Measurements from ENCODE around the gene KIF11.

The KIF11 gene

DNA sequence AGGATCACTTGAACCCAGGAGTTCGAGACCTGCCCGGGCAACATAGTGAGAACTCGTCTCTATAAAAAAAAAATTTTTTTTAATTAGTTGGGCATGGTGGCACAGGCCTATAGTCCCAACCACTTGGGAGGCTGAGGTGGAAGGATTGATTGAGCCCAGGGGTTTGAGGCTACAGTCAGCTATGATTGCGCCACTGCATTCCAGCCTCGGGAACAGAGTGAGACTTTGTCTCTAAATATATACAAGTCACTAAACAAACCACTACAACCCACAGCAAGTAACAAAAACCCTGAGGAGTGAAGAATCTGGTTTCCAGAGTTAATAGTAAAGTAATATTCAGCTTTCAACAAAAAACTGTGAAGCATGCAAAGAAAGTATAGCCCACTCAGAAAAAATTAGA, 64.1 kb downstream of the KIF11 start:
- Histone ChIP-seq H2AK5ac (ENCODE audit: low read length) (no peak overlapping the region), H3K4me1 (ENCODE audit: control insufficient read depth in 1 of 2, insufficient read depth in 2 of 2, low read length in 2 of 2) (no peaks in the 10 kb centered on the region), H4K8ac (ENCODE audit: low read depth, low read length) (no peak overlapping the region), H3K27me3 (ENCODE audit: insufficient read depth, low read length) (no peaks in the 10 kb centered on the region), H3K4ac (ENCODE audit: low read depth, low read length) (no peak overlapping the region), H2AFZ (ENCODE audit: insufficient read depth, low read length, poor library complexity) (no peak overlapping the region), H3K14ac (ENCODE audit: low read length) (no peak overlapping the region), H3K79me2 (ENCODE audit: control insufficient read depth, insufficient read depth, low read length, poor library complexity) (no peaks in the 10 kb centered on the region), H3K9me3 (ENCODE audit: insufficient read depth, low read depth, low read length) (no peaks in the 10 kb centered on the region), H4K91ac (ENCODE audit: low read depth, low read length) (no peak overlapping the region), H3K18ac (ENCODE audit: low read length) (no peak overlapping the region), H2BK120ac (ENCODE audit: insufficient read depth, low read length, poor library complexity) (no peak overlapping the region), H3K9ac (ENCODE audit: low read length) (no peak overlapping the region), H4K12ac (ENCODE audit: low read depth, low read length) (no peak overlapping the region), H3K23ac (ENCODE audit: low read length) (no peak overlapping the region), H2BK5ac (ENCODE audit: low read depth, low read length, poor library complexity) (no peak overlapping the region), H3K4me2 (ENCODE audit: low read length) (no peak overlapping the region), H3K79me1 (ENCODE audit: low read length) (no peaks in the 10 kb centered on the region), H3K27ac (ENCODE audit: low read depth, low read length) (no peak overlapping the region), H3K36me3 (ENCODE audit: control insufficient read depth in 1 of 2, insufficient read depth in 2 of 2, low read length in 2 of 2) (peaks cover 2 to 6% of the 10 kb centered on the region in 2 experiments), H2BK12ac (ENCODE audit: low read length) (no peak overlapping the region), H3K4me3 (ENCODE audit: low read depth, low read length) (no peak overlapping the region)
- DNase-seq: peak in 1 of 2 donors; percentile 10
- no CpG with 5 or more reads among the region's 5 CpGs for WGBS (ENCODE audit: extremely low coverage, insufficient coverage, insufficient read length)

DNA sequence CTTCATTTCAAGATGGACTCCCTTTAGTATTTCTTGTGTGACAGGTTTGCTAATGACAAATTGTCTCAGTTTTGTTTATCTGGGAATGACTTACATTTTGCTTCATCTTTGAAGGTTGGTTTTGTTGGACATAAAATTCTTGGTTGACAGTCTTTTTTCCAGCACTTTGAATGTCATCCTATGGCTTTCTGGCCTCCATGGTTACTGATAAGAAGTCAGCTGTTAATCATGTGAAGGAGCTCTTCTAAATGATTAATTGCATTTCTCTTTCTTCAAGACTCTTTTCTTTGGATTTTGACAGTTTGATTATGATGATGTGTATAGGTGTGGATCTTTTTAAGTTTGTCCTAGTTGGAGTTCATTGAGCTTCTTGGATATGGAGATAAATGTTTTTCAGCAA, 69.9 kb downstream of the KIF11 start:
- no peaks in the 10 kb centered on the region for H3K4me1 ChIP-seq (ENCODE audit: control insufficient read depth in 1 of 2, insufficient read depth in 2 of 2, low read length in 2 of 2)
- H3K27me3 ChIP-seq (ENCODE audit: insufficient read depth, low read length): no peaks in the 10 kb centered on the region
- H4K91ac ChIP-seq (ENCODE audit: low read depth, low read length): no peak overlapping the region
- no peak overlapping the region for H2BK12ac ChIP-seq (ENCODE audit: low read length)
- H3K4me3 ChIP-seq (ENCODE audit: low read depth, low read length): no peak overlapping the region
- no peak overlapping the region for H3K18ac ChIP-seq (ENCODE audit: low read length)
- no peak overlapping the region for H3K4ac ChIP-seq (ENCODE audit: low read depth, low read length)
- H2BK120ac ChIP-seq (ENCODE audit: insufficient read depth, low read length, poor library complexity): no peak overlapping the region
- H3K4me2 ChIP-seq (ENCODE audit: low read length): no peak overlapping the region
- H2AFZ ChIP-seq (ENCODE audit: insufficient read depth, low read length, poor library complexity): no peak overlapping the region
- no peak overlapping the region for H2BK5ac ChIP-seq (ENCODE audit: low read depth, low read length, poor library complexity)
- H4K12ac ChIP-seq (ENCODE audit: low read depth, low read length): no peak overlapping the region
- no peak overlapping the region for H3K14ac ChIP-seq (ENCODE audit: low read length)
- no peaks in the 10 kb centered on the region for H3K79me1 ChIP-seq (ENCODE audit: low read length)
- no peaks in the 10 kb centered on the region for H3K79me2 ChIP-seq (ENCODE audit: control insufficient read depth, insufficient read depth, low read length, poor library complexity)
- no peak overlapping the region for H3K23ac ChIP-seq (ENCODE audit: low read length)
- no peak overlapping the region for H3K9ac ChIP-seq (ENCODE audit: low read length)
- H3K9me3 ChIP-seq (ENCODE audit: insufficient read depth, low read depth, low read length): no peaks in the 10 kb centered on the region
- no peak for DNase-seq
- H3K36me3 ChIP-seq (ENCODE audit: control insufficient read depth in 1 of 2, insufficient read depth in 2 of 2, low read length in 2 of 2): no peaks in the 10 kb centered on the region
- H4K8ac ChIP-seq (ENCODE audit: low read depth, low read length): no peak overlapping the region
- H2AK5ac ChIP-seq (ENCODE audit: low read length): no peak overlapping the region
- no peak overlapping the region for H3K27ac ChIP-seq (ENCODE audit: low read depth, low read length)

DNA sequence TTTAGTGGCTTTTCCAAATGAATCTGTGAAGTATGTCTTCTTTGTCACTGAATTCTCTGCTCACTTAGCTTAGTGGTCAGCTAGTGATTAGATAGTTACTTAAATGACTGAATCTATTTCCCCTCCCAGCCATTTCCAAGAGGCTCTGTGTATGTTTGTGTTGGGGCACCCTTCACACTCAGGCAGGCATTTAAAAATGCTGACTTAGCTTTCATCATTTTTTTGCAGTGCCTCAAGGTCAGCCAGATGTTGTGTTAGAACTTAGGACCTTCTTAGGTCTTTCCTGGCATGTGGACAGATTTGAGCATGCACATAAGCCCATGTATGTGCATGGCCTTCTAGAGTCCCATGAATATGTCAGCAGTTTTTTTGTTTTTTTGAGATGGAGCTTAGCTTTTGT, 71.4 kb downstream of the KIF11 start:
- DNase-seq: no peak
- H3K4ac ChIP-seq (ENCODE audit: low read depth, low read length): no peak overlapping the region
- no peak overlapping the region for H2BK5ac ChIP-seq (ENCODE audit: low read depth, low read length, poor library complexity)
- H2AFZ ChIP-seq (ENCODE audit: insufficient read depth, low read length, poor library complexity): no peak overlapping the region
- H3K9me3 ChIP-seq (ENCODE audit: insufficient read depth, low read depth, low read length): no peaks in the 10 kb centered on the region
- no peak overlapping the region for H2BK12ac ChIP-seq (ENCODE audit: low read length)
- H3K4me1 ChIP-seq (ENCODE audit: control insufficient read depth in 1 of 2, insufficient read depth in 2 of 2, low read length in 2 of 2): no peaks in the 10 kb centered on the region
- no peak overlapping the region for H3K9ac ChIP-seq (ENCODE audit: low read length)
- no peak overlapping the region for H4K91ac ChIP-seq (ENCODE audit: low read depth, low read length)
- H3K79me1 ChIP-seq (ENCODE audit: low read length): no peaks in the 10 kb centered on the region
- no peak overlapping the region for H3K14ac ChIP-seq (ENCODE audit: low read length)
- no peak overlapping the region for H2BK120ac ChIP-seq (ENCODE audit: insufficient read depth, low read length, poor library complexity)
- H3K27ac ChIP-seq (ENCODE audit: low read depth, low read length): no peak overlapping the region
- no peak overlapping the region for H3K4me3 ChIP-seq (ENCODE audit: low read depth, low read length)
- H2AK5ac ChIP-seq (ENCODE audit: low read length): no peak overlapping the region
- H3K18ac ChIP-seq (ENCODE audit: low read length): no peak overlapping the region
- H3K4me2 ChIP-seq (ENCODE audit: low read length): no peak overlapping the region
- H3K23ac ChIP-seq (ENCODE audit: low read length): no peak overlapping the region
- no peak overlapping the region for H4K8ac ChIP-seq (ENCODE audit: low read depth, low read length)
- no peaks in the 10 kb centered on the region for H3K36me3 ChIP-seq (ENCODE audit: control insufficient read depth in 1 of 2, insufficient read depth in 2 of 2, low read length in 2 of 2)
- H4K12ac ChIP-seq (ENCODE audit: low read depth, low read length): no peak overlapping the region
- H3K27me3 ChIP-seq (ENCODE audit: insufficient read depth, low read length): no peaks in the 10 kb centered on the region
- H3K79me2 ChIP-seq (ENCODE audit: control insufficient read depth, insufficient read depth, low read length, poor library complexity): no peaks in the 10 kb centered on the region

DNA sequence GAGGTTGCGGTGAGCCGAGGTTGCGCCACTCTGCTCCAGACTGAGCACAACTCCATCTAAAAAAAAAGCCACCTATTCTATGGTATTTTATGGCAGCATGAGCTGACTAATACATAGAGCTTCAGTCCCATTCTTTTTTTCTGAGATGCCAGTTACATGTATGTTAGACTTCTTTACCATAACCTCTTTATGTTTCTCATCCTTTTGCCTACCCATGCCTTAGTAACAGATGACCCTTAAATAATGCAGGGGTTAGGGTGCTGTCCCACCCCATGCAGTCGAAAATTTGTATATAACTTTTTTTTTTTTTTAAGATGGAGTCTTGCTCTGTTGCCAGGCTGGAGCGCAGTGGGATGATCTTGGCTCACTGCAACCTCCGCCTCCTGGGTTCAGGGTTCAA, 74.1 kb downstream of the KIF11 start:
- no peaks in the 10 kb centered on the region for H3K36me3 ChIP-seq (ENCODE audit: control insufficient read depth in 1 of 2, insufficient read depth in 2 of 2, low read length in 2 of 2)
- H4K12ac ChIP-seq (ENCODE audit: low read depth, low read length): no peak overlapping the region
- no peaks in the 10 kb centered on the region for H3K9me3 ChIP-seq (ENCODE audit: insufficient read depth, low read depth, low read length)
- DNase-seq: no peak
- no peaks in the 10 kb centered on the region for H3K4me1 ChIP-seq (ENCODE audit: control insufficient read depth in 1 of 2, insufficient read depth in 2 of 2, low read length in 2 of 2)
- no peak overlapping the region for H3K27ac ChIP-seq (ENCODE audit: low read depth, low read length)
- H3K23ac ChIP-seq (ENCODE audit: low read length): no peak overlapping the region
- WGBS (ENCODE audit: extremely low coverage, insufficient coverage, insufficient read length): no CpG with 5 or more reads among the region's 6 CpGs
- H2AFZ ChIP-seq (ENCODE audit: insufficient read depth, low read length, poor library complexity): no peak overlapping the region
- no peaks in the 10 kb centered on the region for H3K79me2 ChIP-seq (ENCODE audit: control insufficient read depth, insufficient read depth, low read length, poor library complexity)
- H2BK12ac ChIP-seq (ENCODE audit: low read length): no peak overlapping the region
- H3K9ac ChIP-seq (ENCODE audit: low read length): no peak overlapping the region
- no peak overlapping the region for H2BK120ac ChIP-seq (ENCODE audit: insufficient read depth, low read length, poor library complexity)
- no peak overlapping the region for H3K18ac ChIP-seq (ENCODE audit: low read length)
- no peaks in the 10 kb centered on the region for H3K79me1 ChIP-seq (ENCODE audit: low read length)
- H4K91ac ChIP-seq (ENCODE audit: low read depth, low read length): no peak overlapping the region
- H3K27me3 ChIP-seq (ENCODE audit: insufficient read depth, low read length): no peaks in the 10 kb centered on the region
- no peak overlapping the region for H2BK5ac ChIP-seq (ENCODE audit: low read depth, low read length, poor library complexity)
- no peak overlapping the region for H3K4me3 ChIP-seq (ENCODE audit: low read depth, low read length)
- no peak overlapping the region for H3K4ac ChIP-seq (ENCODE audit: low read depth, low read length)
- H2AK5ac ChIP-seq (ENCODE audit: low read length): no peak overlapping the region
- H3K4me2 ChIP-seq (ENCODE audit: low read length): no peak overlapping the region
- no peak overlapping the region for H4K8ac ChIP-seq (ENCODE audit: low read depth, low read length)
- no peak overlapping the region for H3K14ac ChIP-seq (ENCODE audit: low read length)

DNA sequence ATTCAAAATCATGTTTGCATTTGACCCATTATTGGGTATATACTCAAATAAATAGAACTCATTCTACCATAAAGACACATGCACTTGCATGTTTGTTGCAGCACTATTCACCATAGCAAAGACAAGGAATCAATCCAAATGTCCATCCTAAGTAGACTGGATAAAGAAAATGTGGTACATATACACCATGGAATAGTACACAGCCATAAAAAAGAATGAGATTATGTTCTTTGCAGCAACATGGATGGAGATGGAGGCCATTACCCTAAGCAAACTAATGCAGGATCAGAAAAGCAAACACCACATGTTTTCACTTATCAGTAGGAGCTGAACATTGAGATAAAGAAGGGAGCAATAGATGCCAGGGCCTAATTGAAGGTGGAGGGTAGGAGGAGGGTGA, 84.8 kb downstream of the KIF11 start:
- H3K4me2 ChIP-seq (ENCODE audit: low read length): no peak overlapping the region
- H4K91ac ChIP-seq (ENCODE audit: low read depth, low read length): no peak overlapping the region
- H2BK120ac ChIP-seq (ENCODE audit: insufficient read depth, low read length, poor library complexity): no peak overlapping the region
- H3K27ac ChIP-seq (ENCODE audit: low read depth, low read length): no peak overlapping the region
- H2BK12ac ChIP-seq (ENCODE audit: low read length): no peak overlapping the region
- no peaks in the 10 kb centered on the region for H3K9me3 ChIP-seq (ENCODE audit: insufficient read depth, low read depth, low read length)
- H3K79me1 ChIP-seq (ENCODE audit: low read length): no peaks in the 10 kb centered on the region
- no peak for DNase-seq
- H2BK5ac ChIP-seq (ENCODE audit: low read depth, low read length, poor library complexity): no peak overlapping the region
- H3K9ac ChIP-seq (ENCODE audit: low read length): no peak overlapping the region
- no peak overlapping the region for H3K14ac ChIP-seq (ENCODE audit: low read length)
- H3K36me3 ChIP-seq (ENCODE audit: control insufficient read depth in 1 of 2, insufficient read depth in 2 of 2, low read length in 2 of 2): no peaks in the 10 kb centered on the region
- no peaks in the 10 kb centered on the region for H3K79me2 ChIP-seq (ENCODE audit: control insufficient read depth, insufficient read depth, low read length, poor library complexity)
- H4K12ac ChIP-seq (ENCODE audit: low read depth, low read length): no peak overlapping the region
- H2AK5ac ChIP-seq (ENCODE audit: low read length): no peak overlapping the region
- H4K8ac ChIP-seq (ENCODE audit: low read depth, low read length): no peak overlapping the region
- H3K4ac ChIP-seq (ENCODE audit: low read depth, low read length): no peak overlapping the region
- no peaks in the 10 kb centered on the region for H3K4me1 ChIP-seq (ENCODE audit: control insufficient read depth in 1 of 2, insufficient read depth in 2 of 2, low read length in 2 of 2)
- no peak overlapping the region for H3K23ac ChIP-seq (ENCODE audit: low read length)
- no peak overlapping the region for H2AFZ ChIP-seq (ENCODE audit: insufficient read depth, low read length, poor library complexity)
- no peaks in the 10 kb centered on the region for H3K27me3 ChIP-seq (ENCODE audit: insufficient read depth, low read length)
- H3K18ac ChIP-seq (ENCODE audit: low read length): no peak overlapping the region
- no peak overlapping the region for H3K4me3 ChIP-seq (ENCODE audit: low read depth, low read length)

All from trophoblast cell (in vitro differentiated cells and primary cell).